ENCODE results near the gene DUSP15.
"Not testable (repeated sequence)": the region's sequence is repeated elsewhere in the genome, so short reads cannot be mapped to it uniquely, and the experiment has no call there.

The DUSP15 gene

GRCh38 chr20:31820228-31820627, 50.1 kb downstream of the DUSP15 start:
- no peak for DNase-seq

DNA sequence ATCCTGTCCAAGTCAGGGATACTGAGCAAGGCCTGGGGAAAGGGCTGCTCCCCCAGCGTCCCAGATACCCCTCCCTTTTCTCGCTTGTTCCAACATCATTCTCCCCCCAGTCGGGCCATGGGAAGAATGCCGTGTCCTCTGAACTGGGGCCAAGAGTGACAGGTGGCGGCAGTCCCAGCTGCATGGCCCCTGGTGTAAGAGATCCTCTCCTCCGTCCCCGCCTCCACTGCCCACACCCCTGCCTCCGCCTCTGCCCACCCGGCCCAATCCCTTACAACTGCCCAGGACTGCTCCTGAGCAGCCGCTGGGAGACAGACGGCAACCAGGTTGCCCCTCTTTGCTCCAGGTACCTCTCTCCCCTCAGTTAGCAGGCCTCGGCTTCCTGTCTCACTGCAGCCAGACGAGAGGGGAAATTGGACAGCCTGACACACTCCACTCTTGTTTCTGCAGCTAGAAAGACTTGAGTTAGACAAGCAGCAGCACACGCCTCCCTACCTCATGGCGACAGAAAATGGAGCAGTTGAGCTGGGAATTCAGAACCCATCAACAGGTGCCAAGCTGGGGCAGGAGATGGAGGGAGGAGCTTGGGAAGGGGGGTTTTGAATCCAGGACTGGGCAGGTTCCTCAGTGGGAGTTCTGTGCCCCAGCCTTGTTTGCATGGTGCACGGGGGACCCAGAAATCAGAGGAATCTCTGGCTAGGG, 51.1 kb downstream of the DUSP15 start, which contains the start of gene MYLK2:
MYLK2 (plus strand) TSS at position 274 of the 702 bp plus-strand sequence; CDS start at position 499, 225 bp downstream.
- no peak for DNase-seq

DNA sequence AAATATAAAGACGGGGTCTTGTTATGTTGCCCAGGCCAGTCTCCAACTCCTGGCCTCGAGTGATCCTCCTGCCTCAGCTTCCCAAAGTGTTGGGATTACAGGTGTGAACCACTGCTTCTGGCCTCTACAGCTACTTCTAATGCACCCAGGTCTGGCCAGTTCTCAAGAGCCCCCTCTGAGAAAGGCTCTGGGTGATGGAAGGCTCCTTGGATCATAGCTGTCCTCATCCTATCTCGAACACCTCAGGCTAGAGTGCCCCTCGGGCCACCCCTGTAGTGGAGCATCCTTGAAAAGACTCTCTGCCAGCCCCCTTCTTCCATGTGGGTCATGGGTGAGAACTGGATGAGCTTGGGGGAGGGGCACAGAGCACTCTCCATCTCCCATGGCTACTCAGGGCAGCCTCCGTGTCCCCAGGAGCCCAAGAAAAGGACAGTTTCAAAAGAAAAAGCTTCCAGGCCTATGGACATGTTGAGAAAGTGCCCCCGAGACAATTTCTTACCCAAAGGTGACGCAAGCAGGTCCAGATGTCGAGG, 51.9 kb downstream of the DUSP15 start:
- DNase-seq, result no peak

- no peak for DNase-seq
Observed at GRCh38 chr20:31817461-31817860, 52.9 kb downstream of the DUSP15 start.

- no peak for DNase-seq
Observed at GRCh38 chr20:31816221-31816620, 54.1 kb downstream of the DUSP15 start.

DNA sequence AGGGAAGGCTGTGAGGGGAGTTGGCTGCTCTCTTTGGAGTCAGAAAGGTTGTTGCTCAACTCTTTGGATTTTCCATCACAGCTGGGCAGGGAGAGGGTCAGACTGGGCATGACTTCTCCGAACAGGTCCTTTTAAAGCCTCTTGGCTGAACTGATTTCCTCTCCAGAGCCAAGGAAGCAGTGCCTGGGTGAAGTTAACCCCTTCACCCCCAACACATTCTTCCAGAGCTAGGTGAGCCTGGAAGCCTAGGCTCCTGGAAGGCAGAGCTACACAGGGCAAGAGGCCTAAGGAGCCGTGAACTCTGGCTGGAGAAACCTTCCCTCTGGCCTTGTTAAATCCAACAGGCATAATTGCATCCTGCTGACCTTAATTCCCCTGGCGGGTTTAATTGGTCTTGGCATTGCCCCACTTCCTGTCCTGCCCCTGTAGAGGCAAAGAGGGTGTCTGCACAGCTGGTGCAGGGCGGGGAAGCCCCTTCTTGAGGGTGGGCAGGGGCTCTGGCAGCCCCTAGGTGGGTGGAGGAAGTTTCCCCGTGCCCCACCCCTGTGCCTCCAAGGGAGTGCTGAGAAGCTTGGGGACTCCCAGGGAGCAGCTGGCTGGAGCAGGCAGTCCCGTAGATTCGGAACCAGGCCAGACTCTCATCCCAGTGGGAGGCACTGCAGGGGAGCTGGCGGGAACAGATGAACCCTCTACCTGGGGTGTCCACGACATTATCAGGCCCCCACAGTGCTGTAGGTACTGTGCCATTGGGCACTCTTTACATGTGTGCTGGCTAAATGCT, 54.7 kb downstream of the DUSP15 start:
- no peak for DNase-seq

- not testable (repeated sequence) for DNase-seq
Observed at GRCh38 chr20:31814142-31814541, 56.2 kb downstream of the DUSP15 start.

GRCh38 chr20:31813611-31814010, 56.7 kb downstream of the DUSP15 start:
- DNase-seq, result no peak

- DNase-seq, result no peak
Observed at GRCh38 chr20:31811796-31812728, 58.3 kb downstream of the DUSP15 start.

DNA sequence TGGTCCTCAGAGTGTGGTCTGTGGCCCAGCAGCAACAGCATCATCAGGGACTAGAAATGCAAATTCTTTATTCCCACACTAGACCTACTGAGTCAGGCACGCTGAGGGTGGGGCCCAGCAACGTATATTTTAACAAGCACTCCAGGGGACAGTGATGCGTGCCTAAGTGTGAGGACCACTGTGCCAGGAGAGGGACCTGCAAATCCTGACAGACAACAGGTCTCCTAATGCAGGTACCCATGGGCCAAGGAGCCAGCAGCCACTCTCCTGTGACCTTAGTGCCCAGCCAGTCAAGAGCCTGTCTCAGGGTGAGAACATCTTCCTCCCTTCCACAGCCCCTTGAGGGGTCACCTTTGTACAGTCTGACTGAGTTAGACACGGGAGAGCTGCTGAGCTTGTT, 59.1 kb downstream of the DUSP15 start:
- DNase-seq, result no peak

Measured in CD4-positive, alpha-beta T cell treated with Interleukin-12 subunit alpha and Interleukin-12 subunit beta, for 1 hour (primary cell).